NCI-H345 treated with DMSO at 0.1 percent for 48 hours (cell line): ENCODE data around the gene PUDP.

Experiments used
- DNase-seq: peaks from one replicate; lab custom pipeline; 2025; ENCODE audit not compliant: unreplicated experiment; lab: John Stamatoyannopoulos, UW

PUDP gene

DNA sequence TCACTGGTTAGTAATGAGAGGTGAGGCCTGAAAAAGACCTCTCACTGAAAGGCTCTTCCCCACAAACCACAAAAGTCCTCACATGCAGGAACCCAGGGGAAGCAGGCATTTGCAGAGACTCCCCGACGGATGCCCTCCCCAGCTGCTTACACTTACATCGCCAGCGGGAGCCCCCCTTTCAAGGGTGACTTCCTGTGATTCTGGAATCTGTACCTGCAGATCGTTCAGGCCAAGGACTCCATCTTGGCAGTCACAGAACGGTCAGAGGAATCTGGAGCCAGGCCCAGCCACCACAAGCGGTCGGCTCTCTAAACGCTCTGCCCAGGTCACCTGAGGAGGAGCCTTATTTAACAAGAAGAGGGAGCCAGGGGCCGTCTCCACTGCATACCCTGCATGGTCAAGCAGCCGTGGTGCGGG lies 71.7 kb downstream of the PUDP start:
- no peak for DNase-seq

- DNase-seq, result no peak
These were observed 73.1 kb downstream of the PUDP start for GRCh38 chrX:7074908-7075204.

GRCh38 chrX:7074148-7074907 lies 73.6 kb downstream of the PUDP start:
- no peak for DNase-seq

DNA sequence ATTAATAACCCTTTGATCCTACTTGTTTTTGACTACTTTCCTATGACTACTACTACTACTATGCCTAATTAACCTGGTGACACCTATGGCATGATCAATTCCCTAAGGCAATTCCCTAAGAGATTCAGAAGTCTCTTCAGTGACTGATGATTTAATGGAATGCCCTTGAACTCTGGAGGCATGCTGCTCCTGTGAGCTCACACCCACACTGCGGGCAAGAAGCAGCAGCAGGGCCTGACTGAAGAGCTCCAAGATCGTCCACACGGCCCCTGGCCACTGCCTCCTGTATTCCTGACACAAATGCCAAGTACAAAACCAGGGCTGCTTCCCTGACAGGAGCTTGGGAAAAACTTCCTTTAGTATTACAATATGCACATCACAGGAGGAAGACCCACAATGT lies 74.6 kb downstream of the PUDP start:
- DNase-seq, result no peak

DNA sequence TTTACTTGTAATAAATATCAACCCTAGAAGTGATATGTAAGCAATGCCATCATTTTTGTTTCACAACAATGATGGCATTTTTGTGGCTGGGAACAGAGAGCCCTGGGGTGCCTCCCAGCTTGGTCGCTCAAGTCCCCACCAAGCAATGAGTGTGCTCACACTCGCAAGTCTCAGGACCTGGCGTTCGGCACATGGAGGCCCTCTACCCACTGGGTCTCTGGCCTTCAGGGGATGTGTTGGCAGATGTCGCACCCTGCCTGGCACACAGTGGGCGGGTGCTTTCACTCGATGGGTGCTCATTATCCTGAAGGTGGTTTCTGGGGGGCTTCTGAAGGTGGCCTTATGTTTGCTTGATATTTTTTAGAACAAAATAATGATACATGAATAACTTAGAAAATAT lies 75.1 kb downstream of the PUDP start:
- DNase-seq, result no peak

DNA sequence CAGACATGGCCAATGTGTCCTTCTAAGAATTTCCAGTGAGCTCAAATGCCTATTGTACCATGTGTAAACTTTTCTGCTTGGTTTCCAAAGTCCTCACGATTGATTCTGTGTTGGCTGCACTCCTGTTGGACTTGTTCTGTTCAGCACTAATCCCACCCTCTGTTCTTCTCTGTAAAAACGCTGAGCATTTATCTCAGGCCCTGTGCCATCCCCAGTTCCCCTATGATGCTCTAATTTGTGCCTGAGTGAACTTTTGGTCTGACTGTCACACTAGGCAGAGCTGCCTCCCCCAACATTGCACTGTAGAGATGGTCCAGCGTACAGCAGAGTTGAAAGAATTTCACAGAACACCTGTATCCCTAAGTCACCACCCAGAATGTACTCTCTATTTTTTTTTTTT lies 76.6 kb downstream of the PUDP start:
- DNase-seq, result no peak

DNA sequence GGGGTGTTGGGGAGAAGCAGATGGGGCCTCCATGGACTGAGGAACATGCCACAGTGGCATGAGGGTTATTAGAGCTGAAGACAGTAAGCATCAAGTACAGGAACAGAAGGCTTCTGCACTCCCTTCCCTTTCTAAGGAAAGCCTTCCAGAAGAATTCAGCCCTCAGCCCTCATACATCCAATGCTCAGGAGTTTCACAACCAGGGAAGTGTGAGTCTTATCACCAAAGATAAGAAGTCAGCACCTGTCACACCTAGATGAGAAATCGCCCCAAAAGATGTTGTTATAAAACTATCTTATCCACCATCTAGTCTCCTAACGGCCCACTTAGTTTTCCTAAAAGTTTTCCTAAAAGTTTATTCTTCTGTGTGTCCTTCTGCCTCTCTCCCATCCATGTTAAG lies 78.4 kb downstream of the PUDP start:
- no peak for DNase-seq

GRCh38 chrX:7068939-7069367 lies 79.0 kb downstream of the PUDP start:
- DNase-seq, result no peak

DNA sequence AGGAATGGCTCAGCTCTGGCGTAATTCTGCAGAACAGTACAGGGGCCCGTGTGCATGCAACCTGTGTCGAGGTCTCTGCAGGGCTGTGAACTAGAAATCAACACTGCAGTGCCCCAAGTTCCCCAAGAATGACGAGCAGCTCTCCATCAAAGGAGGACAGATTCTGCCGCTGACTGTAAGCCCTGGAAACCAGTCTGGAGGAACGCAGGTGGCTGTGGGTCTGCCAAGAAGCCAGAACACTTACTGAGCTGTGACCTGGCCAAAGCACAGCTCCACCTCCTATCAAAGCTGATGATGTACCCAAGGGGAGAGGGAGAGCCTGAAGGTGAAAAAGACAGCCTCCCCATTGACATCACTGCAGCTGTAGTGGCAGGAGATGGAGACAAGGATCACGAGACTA lies 80.7 kb downstream of the PUDP start:
- no peak for DNase-seq

DNA sequence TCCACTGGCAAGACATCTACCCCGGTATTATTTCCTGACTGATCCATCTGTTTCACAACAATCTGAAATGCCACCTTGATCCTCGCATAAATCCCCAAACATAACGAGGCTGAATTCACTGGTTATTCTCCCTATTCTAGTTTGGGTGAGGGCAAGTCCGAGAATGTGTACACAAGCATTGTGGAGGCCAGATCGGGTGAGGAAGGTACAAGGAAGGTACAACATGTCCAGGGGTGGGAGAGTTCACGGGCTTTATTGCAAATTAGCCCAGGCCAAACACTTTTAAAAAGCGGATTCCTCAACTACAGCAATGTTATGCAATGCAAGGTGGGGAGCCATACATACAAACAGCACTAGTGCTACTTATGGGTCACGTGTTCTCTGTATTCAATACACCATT lies 82.5 kb downstream of the PUDP start:
- no peak for DNase-seq

GRCh38 chrX:7062903-7063302 lies 85.0 kb downstream of the PUDP start:
- DNase-seq, result no peak

- DNase-seq, result no peak
These were observed 85.7 kb downstream of the PUDP start for GRCh38 chrX:7062276-7062675.

GRCh38 chrX:7061429-7061828 lies 86.5 kb downstream of the PUDP start:
- no peak for DNase-seq

DNA sequence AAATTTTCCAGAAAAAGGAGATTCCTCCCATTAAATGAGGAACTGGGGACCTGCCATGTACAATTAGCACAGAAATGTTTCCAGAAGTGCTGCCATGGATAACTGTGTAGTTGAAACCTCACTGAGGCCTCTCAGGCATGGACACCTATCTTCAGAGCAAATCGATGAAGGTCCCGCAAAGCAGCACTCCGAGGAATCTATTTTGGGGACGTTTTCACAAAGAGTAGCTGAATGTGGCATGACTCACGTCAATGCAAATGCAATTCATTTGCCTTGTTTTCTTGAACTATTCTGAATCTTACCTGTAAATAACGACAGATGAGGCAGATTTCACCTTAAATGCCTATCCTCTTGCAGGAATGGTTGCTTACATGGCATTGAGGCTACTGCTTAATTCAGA lies 87.5 kb downstream of the PUDP start:
- DNase-seq, result no peak

- DNase-seq, result no peak
These were observed 88.1 kb downstream of the PUDP start for GRCh38 chrX:7059859-7060258.

GRCh38 chrX:7059214-7059838 lies 88.6 kb downstream of the PUDP start:
- DNase-seq, result no peak

DNA sequence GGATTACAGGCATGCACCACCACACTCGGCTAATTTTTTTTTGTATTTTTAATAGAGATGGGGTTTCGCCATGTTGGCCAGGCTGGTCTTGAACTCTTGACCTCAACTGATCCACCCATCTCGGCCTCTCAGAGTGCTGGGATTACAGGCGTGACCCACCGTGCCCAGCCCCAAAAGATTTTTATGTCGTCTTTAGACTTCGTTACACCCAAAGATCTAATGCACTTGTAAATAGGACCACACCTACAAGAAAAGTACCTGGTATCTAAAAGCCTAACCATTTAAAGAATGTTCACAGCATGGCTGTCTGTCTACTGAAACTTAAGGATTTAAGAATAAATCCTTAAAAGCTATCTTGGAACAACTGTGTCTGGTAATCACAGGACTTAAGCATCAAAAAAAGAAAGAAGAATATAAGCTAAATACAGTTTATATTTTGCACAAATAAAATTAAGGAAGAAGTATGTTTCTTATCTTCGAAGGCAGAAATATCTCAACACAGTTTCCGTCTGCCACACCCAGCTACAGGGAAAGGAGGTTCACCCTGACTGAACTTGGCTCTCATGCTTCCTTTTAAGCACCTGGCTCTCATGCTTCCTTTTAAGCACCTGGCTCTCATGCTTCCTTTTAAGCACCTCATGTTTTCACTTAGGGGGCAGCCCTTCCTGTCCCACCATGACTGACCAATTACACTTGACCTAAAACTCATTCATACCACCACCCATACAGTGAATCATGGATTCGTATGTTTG lies 92.4 kb downstream of the PUDP start:
- DNase-seq, result no peak

- no peak for DNase-seq
These were observed 93.4 kb downstream of the PUDP start for GRCh38 chrX:7054219-7055216.

DNA sequence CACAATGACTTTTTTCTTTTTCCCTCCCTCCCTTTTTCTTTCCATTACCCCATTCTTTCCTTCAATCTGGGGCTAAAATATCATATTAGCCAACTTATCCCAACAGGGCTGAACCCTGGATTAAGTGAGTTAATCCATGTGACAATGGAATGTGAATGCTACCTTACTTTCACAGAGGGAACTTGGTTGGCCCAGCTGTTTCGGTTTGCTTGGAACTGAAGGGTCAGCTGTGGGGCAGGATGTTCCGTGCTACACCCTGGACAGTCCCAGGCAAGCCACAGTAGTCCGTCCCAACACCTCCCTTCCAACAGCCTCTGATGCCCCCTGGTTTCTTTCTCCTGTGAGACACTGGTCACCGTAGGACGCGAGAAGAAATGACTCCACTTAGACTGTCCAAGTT lies 95.4 kb downstream of the PUDP start:
- DNase-seq, result no peak

DNA sequence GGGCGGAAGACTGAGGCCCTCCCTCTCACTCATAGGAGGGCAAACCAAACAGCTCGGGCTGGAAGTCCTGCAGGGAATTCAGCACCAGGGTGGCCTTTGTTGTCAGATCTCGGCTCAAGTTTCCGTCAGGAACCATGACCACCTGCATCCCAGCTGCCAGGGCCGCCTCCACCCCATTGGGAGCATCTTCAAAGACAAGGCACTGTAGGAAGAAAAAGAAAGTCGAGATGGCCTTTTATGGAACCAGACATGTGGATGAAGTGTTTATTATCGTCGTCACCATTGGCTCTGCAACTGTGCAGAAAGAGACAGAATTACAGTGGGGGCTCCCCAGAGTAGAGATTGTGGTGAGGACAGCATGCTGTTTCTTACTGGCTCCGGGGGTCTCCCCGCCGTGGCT lies 97.7 kb downstream of the PUDP start:
- no peak for DNase-seq

- DNase-seq, result no peak
These were observed 100.0 kb downstream of the PUDP start for GRCh38 chrX:7047951-7048350.
